Measurements from ENCODE around the gene NUMBL. TPM values are rescaled to one million over a fixed set of nuclear protein-coding genes. Genes with fewer than 3 reads are reported as not detected.

Gene NUMBL
- total and polyA plus RNA-seq, 9 of the 15 experiments (the other 6 are each of a cell fraction or from before 2014, with no cell fraction given) = 0.39 to 38.6 (median 6.6) TPM

GRCh38 chr19:40736661-40737060 is 46.2 kb upstream of the NUMBL start:
- Histone ChIP-seq H3K9me1 (ENCODE audit: control insufficient read depth, insufficient read depth, low read length) (no peaks in the 10 kb centered on the region), H3K9ac (ENCODE audit: insufficient read depth in 1 of 2, low read depth in 2 of 2, low read length in 2 of 2) (peak overlapping the region in 1 of 2 experiments; percentile 27; a peak in 1 of 4 replicates), H3K27me3 (ENCODE audit: control insufficient read depth in 2 of 2, insufficient read depth in 2 of 2, low read length in 2 of 2) (no peaks in the 10 kb centered on the region), H3K9me3 (replicated peaks; ENCODE audit: control insufficient read depth, insufficient read depth, low read depth, low read length) (no peaks in the 10 kb centered on the region), H3K27ac (ENCODE audit: extremely low read depth, low read depth, low read length) (no peak overlapping the region), H4K20me1 (replicated peaks; ENCODE audit: control insufficient read depth, insufficient read depth, low read length) (0 out of 2 replicates have a peak, but pooled peaks cover 3% of the 10 kb centered on the region), H3K79me2 (ENCODE audit: control insufficient read depth, insufficient read depth, low read length) (no peaks in the 10 kb centered on the region), H3K4me1 (replicated peaks in 1 of 2; ENCODE audit: control insufficient read depth in 2 of 2, insufficient read depth in 2 of 2, low read length in 2 of 2) (peaks cover 0 to 17% of the 10 kb centered on the region in 2 experiments; a peak in 3 of 5 replicates), H3K4me3 (no peak overlapping the region), H3K36me3 (ENCODE audit: control insufficient read depth, insufficient read depth, low read length) (peaks cover 70% of the 10 kb centered on the region), H2AFZ (ENCODE audit: low read depth, low read length) (no peak overlapping the region), H3K4me2 (ENCODE audit: insufficient read depth, low read length) (no peak overlapping the region)
- intact Hi-C loops (cut with micrococcal nuclease) (no loop called here), in situ Hi-C loops (cut with MboI) (no loop called here)
- 87% methylated on average over 9 of the region's 9 CpGs for WGBS (ENCODE audit: insufficient coverage, low coverage, missing lambda C conversion rate)
- TF ChIP-seq ZNF354B (CRISPR knock-in tag; IDR thresholded peaks at IDR 0.05) = no peak
- no peak for TF ChIP-seq PREB (CRISPR knock-in tag; IDR thresholded peaks at IDR 0.05)
- TF ChIP-seq ZMIZ1 (IDR thresholded peaks at IDR 0.05; ENCODE audit: low read depth in 2 of 2, low read length in 2 of 2) = no peak
- peak; percentile 29 for TF ChIP-seq ZNF121 (CRISPR knock-in tag; conservative IDR thresholded peaks at IDR 0.05)
- no peak for FAIRE-seq
- ChIA-PET POLR2A (interaction anchor here (1.2 to 2.0 kb wide), 2 partner anchors 13 to 14 kb away, joined by 4 to 11 read pairs; partner anchors contain the start of genes ACTMAP and SNRPA), CTCF (ENCODE audit: low intra/inter-chr PET ratio) (no interaction called here)
- ATAC-seq = no peak
- no TSS peak for BruUV-seq (replicated peaks)
- no peak for DNase-seq (ENCODE audit: extremely low read depth in 1 of 4, low spot score in 3 of 4)

Data from K562 (cell line).